ENCODE data around the gene ECI1.

ECI1 gene

GRCh38 chr16:2235234-2235651 is 16.1 kb downstream of the ECI1 start:
- DNase-seq (ENCODE audit: low read depth): no peak
- TF ChIP-seq, protein P1, sequence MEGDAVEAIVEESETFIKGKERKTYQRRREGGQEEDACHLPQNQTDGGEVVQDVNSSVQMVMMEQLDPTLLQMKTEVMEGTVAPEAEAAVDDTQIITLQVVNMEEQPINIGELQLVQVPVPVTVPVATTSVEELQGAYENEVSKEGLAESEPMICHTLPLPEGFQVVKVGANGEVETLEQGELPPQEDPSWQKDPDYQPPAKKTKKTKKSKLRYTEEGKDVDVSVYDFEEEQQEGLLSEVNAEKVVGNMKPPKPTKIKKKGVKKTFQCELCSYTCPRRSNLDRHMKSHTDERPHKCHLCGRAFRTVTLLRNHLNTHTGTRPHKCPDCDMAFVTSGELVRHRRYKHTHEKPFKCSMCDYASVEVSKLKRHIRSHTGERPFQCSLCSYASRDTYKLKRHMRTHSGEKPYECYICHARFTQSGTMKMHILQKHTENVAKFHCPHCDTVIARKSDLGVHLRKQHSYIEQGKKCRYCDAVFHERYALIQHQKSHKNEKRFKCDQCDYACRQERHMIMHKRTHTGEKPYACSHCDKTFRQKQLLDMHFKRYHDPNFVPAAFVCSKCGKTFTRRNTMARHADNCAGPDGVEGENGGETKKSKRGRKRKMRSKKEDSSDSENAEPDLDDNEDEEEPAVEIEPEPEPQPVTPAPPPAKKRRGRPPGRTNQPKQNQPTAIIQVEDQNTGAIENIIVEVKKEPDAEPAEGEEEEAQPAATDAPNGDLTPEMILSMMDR (conservative IDR thresholded peaks at IDR 0.05; ENCODE audit: low read depth, low read length): no peak
- H3K4me3 ChIP-seq (ENCODE audit: low read length): no peak overlapping the region

GRCh38 chr16:2234813-2235170 is 16.6 kb downstream of the ECI1 start:
- H3K4me3 ChIP-seq (ENCODE audit: low read length): no peak overlapping the region
- DNase-seq (ENCODE audit: low read depth): no peak
- TF ChIP-seq, protein P1 (conservative IDR thresholded peaks at IDR 0.05; ENCODE audit: low read depth, low read length): no peak

DNA sequence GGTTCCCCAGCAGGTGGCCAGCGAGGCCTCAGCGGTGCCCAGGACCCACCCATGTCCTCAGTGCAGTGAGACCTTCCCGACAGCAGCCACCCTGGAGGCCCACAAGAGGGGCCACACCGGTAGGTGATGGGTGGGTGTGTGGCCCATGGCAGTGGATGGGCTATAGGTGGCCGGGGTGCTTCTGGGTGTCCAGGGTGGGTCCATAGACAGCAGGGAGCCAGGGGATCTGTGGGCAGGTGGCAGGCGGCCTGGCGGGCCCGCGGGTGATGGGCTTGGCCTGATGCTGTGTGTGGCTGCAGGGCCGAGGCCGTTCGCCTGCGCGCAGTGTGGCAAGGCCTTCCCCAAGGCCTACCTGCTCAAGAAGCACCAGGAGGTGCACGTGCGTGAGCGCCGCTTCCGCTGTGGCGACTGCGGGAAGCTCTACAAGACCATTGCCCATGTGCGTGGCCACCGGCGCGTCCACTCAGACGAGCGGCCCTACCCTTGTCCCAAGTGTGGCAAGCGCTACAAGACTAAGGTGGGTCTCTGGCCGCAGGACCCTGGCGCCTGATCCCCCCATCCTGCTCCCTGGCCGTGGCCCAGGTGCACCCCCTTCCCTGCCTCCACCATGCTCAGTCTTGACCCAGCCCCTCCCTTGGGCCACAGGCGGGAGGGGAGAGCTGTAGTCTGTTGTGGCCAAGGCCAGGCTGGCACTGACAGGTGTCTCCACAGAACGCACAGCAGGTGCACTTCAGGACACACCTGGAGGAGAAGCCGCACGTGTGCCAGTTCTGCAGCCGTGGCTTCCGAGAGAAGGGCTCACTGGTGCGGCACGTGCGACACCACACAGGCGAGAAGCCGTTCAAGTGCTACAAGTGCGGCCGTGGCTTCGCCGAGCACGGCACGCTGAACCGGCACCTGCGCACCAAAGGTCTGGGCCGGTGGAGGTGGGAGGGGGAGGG is 17.2 kb downstream of the ECI1 start:
- no peak overlapping the region for H3K4me3 ChIP-seq (ENCODE audit: low read length)
- TF ChIP-seq, protein P1 (conservative IDR thresholded peaks at IDR 0.05; ENCODE audit: low read depth, low read length): no peak
- DNase-seq (ENCODE audit: low read depth): no peak

GRCh38 chr16:2233046-2233775 is 18.2 kb downstream of the ECI1 start:
- DNase-seq (ENCODE audit: low read depth): no peak
- TF ChIP-seq, protein P1 (conservative IDR thresholded peaks at IDR 0.05; ENCODE audit: low read depth, low read length): no peak
- no peak overlapping the region for H3K4me3 ChIP-seq (ENCODE audit: low read length)

GRCh38 chr16:2232094-2232990 is 19.0 kb downstream of the ECI1 start:
- no peak overlapping the region for H3K4me3 ChIP-seq (ENCODE audit: low read length)
- TF ChIP-seq, protein P1 (conservative IDR thresholded peaks at IDR 0.05; ENCODE audit: low read depth, low read length): no peak
- no peak for DNase-seq (ENCODE audit: low read depth)

DNA sequence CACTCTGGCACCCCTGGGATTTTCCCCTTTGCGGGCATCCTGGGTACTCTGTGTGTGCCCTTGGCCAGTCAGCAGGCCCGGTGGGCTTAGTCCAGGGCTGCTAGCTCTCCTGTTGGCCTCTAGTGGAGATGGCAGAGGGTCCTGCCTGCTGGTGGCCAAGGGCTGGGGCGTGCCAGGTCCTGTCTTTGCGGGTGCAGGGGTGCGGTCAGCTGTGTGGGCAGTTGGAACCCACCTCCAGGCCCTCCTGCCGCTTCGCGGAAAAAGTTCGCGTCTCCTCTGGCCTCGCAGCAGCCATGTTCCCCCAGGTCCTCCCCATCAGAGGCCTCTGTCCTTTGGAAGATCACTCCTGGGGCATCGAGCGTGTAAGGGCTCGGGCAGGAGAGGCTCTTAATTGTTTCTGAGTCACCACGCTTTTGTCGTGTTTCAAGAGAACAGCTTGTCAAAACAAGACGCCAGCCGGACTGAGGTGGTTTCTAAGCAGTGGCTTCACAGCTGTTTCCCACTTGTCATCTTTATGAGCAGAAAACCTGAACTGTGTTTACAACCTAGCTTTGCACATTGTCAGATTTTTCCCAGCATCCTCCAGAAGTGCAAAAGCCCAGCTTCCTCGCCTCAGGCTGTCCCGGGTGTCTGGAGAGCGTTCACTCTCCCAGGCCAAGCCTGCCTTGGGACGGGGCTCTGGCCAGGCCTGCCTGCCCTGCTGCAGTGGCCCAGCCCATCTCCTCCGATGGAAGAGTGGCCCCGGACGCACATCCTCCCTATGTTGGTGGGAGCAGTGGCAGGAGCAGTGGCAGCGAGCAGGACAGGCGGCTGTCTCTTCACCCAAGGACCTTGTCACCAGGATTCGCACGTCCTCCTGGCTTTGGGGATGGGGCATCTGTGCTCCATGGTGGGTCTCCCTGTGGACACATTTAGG is 20.1 kb downstream of the ECI1 start:
- no peak overlapping the region for H3K4me3 ChIP-seq (ENCODE audit: low read length)
- TF ChIP-seq, protein P1 (conservative IDR thresholded peaks at IDR 0.05; ENCODE audit: low read depth, low read length): no peak
- DNase-seq (ENCODE audit: low read depth): no peak

All from retinal pigment epithelial cell (primary cell).